PC-3 (cell line): Measurements from ENCODE around the gene GBF1. TPM values are rescaled to one million over a fixed set of nuclear protein-coding genes. Genes with fewer than 3 reads are reported as not detected.

Experiments used
- ATAC-seq: fragments of 200-7000 bp; cut with Tn5 transposase; 2 replicates; pipeline ENCODE4 v1.9.1; 2020; ENCODE audit warnings: mild to moderate bottlenecking, moderate library complexity
- BruUV-seq: library from RNA; stranded (reverse); fragments of 400-500 nt; replicated peaks from 2 replicates; lab custom pipeline; 2021; lab: Mats Ljungman, UMichigan
- CTCF ChIA-PET: fragments of 300-600 bp; sonication (Branson Sonifier 250); formaldehyde crosslinking; loops from one replicate; lab custom pipeline; 2022; ENCODE audit warnings: antibody characterized with exemption; lab: Charles Lee
- POLR2A ChIA-PET: fragments of 300-600 bp; sonication (Branson Sonifier 250); formaldehyde crosslinking; loops from one replicate; lab custom pipeline; 2022; ENCODE audit warnings: antibody characterized with exemption; ENCODE audit not compliant: unreplicated experiment; lab: Charles Lee
- DNase-seq: peaks from one replicate; pipeline ENCODE4 v3.0.0-alpha.2; 2015
- H2AFZ ChIP-seq: fragments of 300-600 bp; sonication (generic); 2 replicates; pipeline ENCODE4 v1.6.0; 2016; ENCODE audit warnings: antibody characterized with exemption, low read length
- H3F3A ChIP-seq: fragments of 300-600 bp; sonication (generic); one replicate; pipeline ENCODE4 v1.6.0; 2017; ENCODE audit warnings: antibody characterized with exemption, low read length, control low read depth, mild to moderate bottlenecking; ENCODE audit not compliant: unreplicated experiment
- H3K27ac ChIP-seq: fragments of 300-600 bp; sonication (generic); 2 replicates; pipeline ENCODE4 v1.5.1; 2016; ENCODE audit warnings: mild to moderate bottlenecking, low read length
- H3K27me3 ChIP-seq: fragments of 300-600 bp; sonication (generic); 2 replicates; pipeline ENCODE4 v1.6.1; 2016; ENCODE audit warnings: low read length, mixed read lengths
- H3K36me3 ChIP-seq: fragments of 300-600 bp; sonication (generic); 2 replicates; pipeline ENCODE4 v1.6.1; 2016; ENCODE audit warnings: low read depth, mixed run types, low read length, mixed read lengths
- H3K4me1 ChIP-seq: fragments of 300-600 bp; sonication (generic); 2 replicates; pipeline ENCODE4 v1.5.1; 2016; ENCODE audit warnings: low read length; ENCODE audit not compliant: insufficient read depth
- H3K4me2 ChIP-seq: fragments of 300-600 bp; sonication (generic); 2 replicates; pipeline ENCODE4 v1.6.0; 2016; ENCODE audit warnings: low read length
- H3K4me3 ChIP-seq: fragments of 300-600 bp; sonication (generic); 2 replicates; pipeline ENCODE4 v1.5.1; 2016; ENCODE audit warnings: mild to moderate bottlenecking, low read length, mixed read lengths
- H3K79me2 ChIP-seq: fragments of 300-600 bp; sonication (generic); 2 replicates; pipeline ENCODE4 v1.6.1; 2017; ENCODE audit warnings: low read length, mixed read lengths
- H3K9ac ChIP-seq: fragments of 300-600 bp; sonication (generic); 2 replicates; pipeline ENCODE4 v1.6.0; 2016; ENCODE audit warnings: mild to moderate bottlenecking, low read length
- H3K9me2 ChIP-seq: fragments of 300-600 bp; sonication (generic); replicated peaks from 2 replicates; pipeline ENCODE4 v1.6.1; 2016; ENCODE audit warnings: mixed run types, low read length, mixed read lengths
- H3K9me3 ChIP-seq: fragments of 300-600 bp; sonication (generic); 2 replicates; pipeline ENCODE4 v1.6.1; 2016; ENCODE audit warnings: low read length, mixed read lengths
- H4K20me1 ChIP-seq: fragments of 300-600 bp; sonication (generic); 2 replicates; pipeline ENCODE4 v1.6.1; 2016; ENCODE audit warnings: low read length, mixed read lengths
- EZH2 ChIP-seq: fragments of 300-600 bp; sonication (generic); IDR thresholded peaks from one replicate; pipeline ENCODE4 v1.6.1; 2017; ENCODE audit warnings: antibody characterized with exemption, mild to moderate bottlenecking, low read length; ENCODE audit not compliant: unreplicated experiment
- EZH2phosphoT487 ChIP-seq: fragments of 300-600 bp; sonication (generic); IDR thresholded peaks from 2 replicates; pipeline ENCODE4 v1.6.1; 2018; ENCODE audit warnings: mild to moderate bottlenecking, antibody characterized with exemption, low read length, borderline replicate concordance
- intact Hi-C: fragments of 100-400 bp; cut with micrococcal nuclease; formaldehyde crosslinking; loops from 2 replicates; pipeline ENCODE4 v1.9.0; 2023
- total RNA-seq: library from RNA; depleted of rRNA; stranded (reverse); fragments of >200 nt; gene quantifications from 2 replicates; pipeline ENCODE4 v1.2.3, GENCODE V29; 2014
- TF ChIP-seq, protein P1 (sequence below): fragments of 300-600 bp; sonication (generic); conservative IDR thresholded peaks from 2 replicates; pipeline ENCODE4 v1.5.1; 2017; ENCODE audit warnings: antibody characterized with exemption, low read depth, mild to moderate bottlenecking, low read length

Gene GBF1
- total RNA-seq, 1 experiment from 2014 or later, result 25.2 TPM

GRCh38 chr10:102311025-102311420 is 65.7 kb downstream of the GBF1 start:
- DNase-seq, result no peak
- CTCF ChIA-PET, result interaction anchor here (0.8 kb wide), 1 partner anchor 36 kb away, joined by 4 read pairs; no protein-coding TSS in a partner anchor
- H3K4me2 ChIP-seq, result no peak overlapping the region

DNA sequence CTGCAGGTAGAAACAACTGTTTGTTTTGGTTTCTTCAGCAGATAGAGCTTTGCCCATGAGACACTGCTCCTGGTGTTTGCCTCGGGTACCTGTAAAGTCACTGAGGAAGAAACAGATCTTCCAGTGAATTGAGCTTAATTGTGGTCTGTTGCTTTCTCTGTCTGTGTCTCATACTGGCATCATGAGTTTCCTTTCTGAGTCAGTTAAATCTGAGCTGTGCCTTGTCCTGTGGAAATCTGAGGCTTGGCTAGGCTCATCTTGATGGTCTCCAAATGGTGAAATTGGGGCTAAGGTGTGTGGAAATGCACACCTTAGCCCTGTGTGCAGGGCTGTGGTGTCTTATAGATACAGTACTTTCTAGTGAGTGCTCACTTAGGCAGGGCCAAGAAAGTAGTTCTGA is 67.4 kb downstream of the GBF1 start:
- ChIA-PET POLR2A (no interaction called here), CTCF (no interaction called here)
- no peak overlapping the region for H3K4me3 ChIP-seq
- no peak overlapping the region for H2AFZ ChIP-seq
- H3K9me3 ChIP-seq, result no peaks in the 10 kb centered on the region
- H4K20me1 ChIP-seq, result no peaks in the 10 kb centered on the region; the same call in 1 of the 2 replicates
- BruUV-seq, result no TSS peak
- H3K36me3 ChIP-seq, result peaks cover 3% of the 10 kb centered on the region; the same call in 1 of the 2 replicates
- peak overlapping the region; percentile 36; the same call in 1 of the 2 replicates for H3K27ac ChIP-seq
- TF ChIP-seq, protein P1, sequence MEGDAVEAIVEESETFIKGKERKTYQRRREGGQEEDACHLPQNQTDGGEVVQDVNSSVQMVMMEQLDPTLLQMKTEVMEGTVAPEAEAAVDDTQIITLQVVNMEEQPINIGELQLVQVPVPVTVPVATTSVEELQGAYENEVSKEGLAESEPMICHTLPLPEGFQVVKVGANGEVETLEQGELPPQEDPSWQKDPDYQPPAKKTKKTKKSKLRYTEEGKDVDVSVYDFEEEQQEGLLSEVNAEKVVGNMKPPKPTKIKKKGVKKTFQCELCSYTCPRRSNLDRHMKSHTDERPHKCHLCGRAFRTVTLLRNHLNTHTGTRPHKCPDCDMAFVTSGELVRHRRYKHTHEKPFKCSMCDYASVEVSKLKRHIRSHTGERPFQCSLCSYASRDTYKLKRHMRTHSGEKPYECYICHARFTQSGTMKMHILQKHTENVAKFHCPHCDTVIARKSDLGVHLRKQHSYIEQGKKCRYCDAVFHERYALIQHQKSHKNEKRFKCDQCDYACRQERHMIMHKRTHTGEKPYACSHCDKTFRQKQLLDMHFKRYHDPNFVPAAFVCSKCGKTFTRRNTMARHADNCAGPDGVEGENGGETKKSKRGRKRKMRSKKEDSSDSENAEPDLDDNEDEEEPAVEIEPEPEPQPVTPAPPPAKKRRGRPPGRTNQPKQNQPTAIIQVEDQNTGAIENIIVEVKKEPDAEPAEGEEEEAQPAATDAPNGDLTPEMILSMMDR, result no peak
- TF ChIP-seq EZH2, result no peak
- TF ChIP-seq EZH2phosphoT487, result no peak
- no peaks in the 10 kb centered on the region for H3K27me3 ChIP-seq
- intact Hi-C loops, result no loop called here
- ATAC-seq (peak; percentile 57), DNase-seq (peak; percentile 26)
- no peak overlapping the region for H3K9ac ChIP-seq
- H3K4me2 ChIP-seq, result no peak overlapping the region
- no peaks in the 10 kb centered on the region for H3K9me2 ChIP-seq
- H3K4me1 ChIP-seq, result peaks cover 29% of the 10 kb centered on the region; the same call in 1 of the 2 replicates
- H3K79me2 ChIP-seq, result peaks cover 47% of the 10 kb centered on the region
- H3F3A ChIP-seq, result no peaks in the 10 kb centered on the region

More at GRCh38 chr10:102311025-102311420, 65.7 kb downstream of the GBF1 start:
- Histone ChIP-seq H3K36me3 (peaks cover 3% of the 10 kb centered on the region; the same call in 1 of the 2 replicates), H3K27me3 (no peaks in the 10 kb centered on the region), H3K4me1 (peaks cover 22% of the 10 kb centered on the region; the same call in 1 of the 2 replicates), H2AFZ (no peak overlapping the region), H3K9me3 (no peaks in the 10 kb centered on the region), H4K20me1 (no peaks in the 10 kb centered on the region; the same call in 1 of the 2 replicates), H3K9ac (no peak overlapping the region), H3K4me3 (no peak overlapping the region), H3K9me2 (no peaks in the 10 kb centered on the region), H3F3A (no peaks in the 10 kb centered on the region), H3K79me2 (peaks cover 47% of the 10 kb centered on the region), H3K27ac (no peak overlapping the region)
- BruUV-seq, result no TSS peak
- TF ChIP-seq EZH2, result no peak
- TF ChIP-seq, protein P1, result no peak
- TF ChIP-seq EZH2phosphoT487, result no peak
- POLR2A ChIA-PET, result interaction anchor here (0.5 to 0.6 kb wide), 2 partner anchors 13 to 76 kb away, joined by 7 to 16 read pairs; no protein-coding TSS in a partner anchor
- intact Hi-C loops, result no loop called here
- ATAC-seq, result no peak

DNA sequence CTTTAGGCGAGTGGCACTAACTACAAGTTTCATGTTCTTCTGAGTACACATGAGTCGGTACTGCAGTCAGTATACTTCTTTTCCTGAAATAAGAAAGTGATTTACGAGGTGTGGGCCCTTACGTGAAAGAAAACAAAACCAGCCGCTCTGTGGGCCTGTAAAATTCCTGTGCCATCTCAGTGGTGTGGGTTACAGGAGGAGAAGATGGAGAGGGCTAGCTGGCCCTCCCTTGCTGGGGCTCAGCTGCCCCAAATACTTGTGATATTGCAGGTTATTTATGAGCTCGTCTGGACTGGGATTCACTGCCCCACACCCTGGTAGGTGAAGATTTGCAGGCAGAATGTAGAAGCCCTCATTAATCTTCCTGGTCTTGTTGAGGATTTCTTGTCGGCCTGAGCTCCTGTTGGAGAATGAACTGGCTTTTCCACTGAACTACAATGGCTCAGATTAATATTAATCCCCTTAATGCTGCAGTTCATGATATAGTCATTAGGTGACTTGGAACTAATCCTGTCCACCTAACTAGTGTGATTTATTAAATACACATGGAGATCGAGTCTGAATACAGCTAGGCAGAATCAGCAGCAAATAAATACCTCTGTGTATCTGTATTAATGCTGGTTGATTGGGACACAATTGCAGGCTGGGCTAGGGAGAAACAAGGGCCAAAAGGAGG is 68.0 kb downstream of the GBF1 start:
- DNase-seq, result no peak
- Histone ChIP-seq H3K79me2 (peaks cover 47% of the 10 kb centered on the region), H3K4me1 (peaks cover 29% of the 10 kb centered on the region; the same call in 1 of the 2 replicates), H3K9me3 (no peaks in the 10 kb centered on the region), H3F3A (no peaks in the 10 kb centered on the region), H4K20me1 (no peaks in the 10 kb centered on the region; the same call in 1 of the 2 replicates), H3K9ac (no peak overlapping the region), H2AFZ (no peak overlapping the region), H3K27me3 (no peaks in the 10 kb centered on the region), H3K36me3 (peaks cover 3% of the 10 kb centered on the region; the same call in 1 of the 2 replicates), H3K4me2 (no peak overlapping the region), H3K4me3 (no peak overlapping the region), H3K9me2 (no peaks in the 10 kb centered on the region), H3K27ac (peak overlapping the region; percentile 36; the same call in 1 of the 2 replicates)
- CTCF ChIA-PET, result no interaction called here
- no TSS peak for BruUV-seq
- intact Hi-C loops, result no loop called here
- POLR2A ChIA-PET, result no interaction called here
- no peak for ATAC-seq
- TF ChIP-seq, protein P1, result no peak
- TF ChIP-seq EZH2phosphoT487, result no peak
- TF ChIP-seq EZH2, result no peak
